HT-29 (cell line): Measurements from ENCODE around the gene ARID4A. TPM values are rescaled to one million over a fixed set of nuclear protein-coding genes. Genes with fewer than 3 reads are reported as not detected.
A peak's percentile ranks its signal among the peaks of the same experiment; 100 is the strongest.
"Not testable (repeated sequence)": the region's sequence is repeated elsewhere in the genome, so short reads cannot be mapped to it uniquely, and the experiment has no call there.

ENCODE experiments used
- DNase-seq: peaks from one replicate; pipeline ENCODE4 v3.0.0-alpha.2; 2015; ENCODE audit warnings: low spot score
- small RNA-seq: library from RNA; depleted of rRNA; stranded (forward); fragments of <200 nt; gene quantifications from one replicate; pipeline ENCODE3, GENCODE V24; 2014
- total RNA-seq: library from RNA; depleted of rRNA; stranded (reverse); fragments of >200 nt; shearing (Covaris generic); gene quantifications from 2 replicates; pipeline ENCODE4 v1.2.3, GENCODE V29; 2014; rRNA removed

Gene ARID4A
- total RNA-seq, 1 experiment from 2014 or later = 2.9 TPM

DNA sequence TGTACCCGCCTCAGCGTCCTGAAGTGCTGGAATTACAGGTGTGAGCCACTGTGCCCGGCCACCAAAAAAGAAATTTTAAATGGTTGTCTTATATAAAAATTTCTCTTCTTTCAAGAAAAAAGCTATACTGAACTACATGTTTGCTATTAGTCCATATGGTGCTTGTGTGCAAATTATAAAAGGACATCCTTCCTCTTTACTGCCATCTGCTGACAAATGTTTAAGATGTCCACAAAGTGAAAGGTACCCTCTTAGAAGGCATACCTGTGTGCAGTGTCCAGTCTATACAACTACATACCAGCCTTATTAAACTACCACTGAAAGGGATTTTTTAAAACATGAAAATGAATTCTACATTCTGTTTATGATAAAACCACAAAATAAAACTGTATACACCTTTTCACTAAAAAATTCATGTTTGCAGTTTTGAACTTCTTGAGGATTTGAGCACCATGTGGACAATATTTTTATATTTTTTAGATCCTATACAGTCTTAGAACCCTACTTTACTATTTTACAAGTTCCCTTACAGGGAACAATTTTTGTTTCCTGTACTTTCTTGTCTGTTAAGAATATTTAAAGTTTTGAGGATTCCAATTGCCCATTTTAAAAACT is 64.5 kb downstream of the ARID4A start:
- peak; percentile 40 for DNase-seq

DNA sequence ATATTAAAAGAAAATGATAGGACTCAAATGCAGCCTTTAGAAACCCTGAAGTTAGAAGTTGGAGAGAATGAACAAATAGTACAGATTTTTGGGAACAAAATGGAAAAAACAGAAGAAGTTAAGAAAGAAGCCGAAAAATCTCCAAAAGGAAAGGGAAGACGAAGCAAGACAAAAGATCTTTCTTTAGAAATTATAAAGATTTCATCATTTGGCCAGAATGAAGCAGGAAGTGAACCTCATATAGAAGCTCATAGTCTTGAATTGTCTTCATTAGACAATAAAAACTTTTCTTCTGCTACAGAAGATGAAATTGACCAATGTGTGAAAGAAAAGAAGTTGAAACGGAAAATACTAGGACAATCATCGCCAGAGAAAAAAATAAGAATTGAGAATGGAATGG is 66.0 kb downstream of the ARID4A start:
- no peak for DNase-seq

DNA sequence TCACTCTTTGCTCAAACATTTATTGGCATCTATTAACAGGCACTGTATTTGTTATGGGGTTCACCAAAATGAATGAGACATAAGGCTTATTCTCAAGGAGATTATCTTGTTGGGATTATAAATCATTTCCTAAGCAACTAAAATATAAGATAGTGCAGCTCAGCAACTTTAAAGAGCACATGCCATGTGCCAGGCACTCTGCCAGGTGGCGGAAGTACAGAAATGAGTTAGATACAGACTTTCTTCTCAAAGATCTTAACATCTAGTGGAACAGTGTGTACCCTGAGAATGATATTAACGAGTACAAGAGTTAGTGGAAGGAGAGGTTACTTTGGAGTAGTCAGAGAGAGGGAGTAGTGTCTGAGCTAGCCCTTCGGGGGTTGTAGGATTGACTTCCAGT is 68.9 kb downstream of the ARID4A start:
- DNase-seq = no peak

DNA sequence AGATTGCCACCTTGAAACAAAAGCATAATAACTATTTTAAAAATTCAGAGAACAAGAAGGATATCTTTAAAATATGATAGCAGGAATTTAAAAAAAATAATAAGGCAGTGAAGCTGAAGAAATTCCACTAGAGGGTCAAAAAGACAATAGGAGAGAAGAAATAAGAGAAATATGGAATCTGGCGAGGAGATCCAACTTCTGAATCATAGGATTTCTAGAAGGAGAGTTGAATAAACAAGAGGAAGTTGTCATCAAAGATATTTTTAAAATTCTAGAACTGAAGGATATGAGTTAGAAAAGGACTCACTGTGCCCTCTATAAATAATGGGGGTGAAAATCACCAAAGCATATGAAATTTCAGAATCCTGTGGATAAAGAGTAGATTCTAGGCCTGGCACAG is 70.6 kb downstream of the ARID4A start:
- DNase-seq = no peak

DNA sequence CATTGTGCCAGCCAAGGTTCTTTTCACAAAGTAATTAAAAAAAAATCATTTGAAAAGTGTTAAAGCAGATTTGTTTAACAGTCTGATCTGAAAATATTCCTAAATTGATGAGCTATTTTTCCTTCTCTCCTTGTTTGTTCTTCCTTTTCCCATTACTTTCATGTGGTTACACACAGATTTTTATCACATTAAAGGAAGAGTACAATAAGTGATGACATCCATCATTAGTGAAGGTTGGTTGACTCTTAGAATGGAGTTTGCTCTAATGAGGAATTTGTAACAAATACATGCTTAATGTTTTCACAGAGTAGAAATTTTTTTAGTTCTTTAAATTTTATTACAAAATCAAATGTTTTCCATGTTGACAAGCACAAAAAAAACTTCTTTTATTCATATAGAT is 78.4 kb downstream of the ARID4A start:
- no peak for DNase-seq

DNA sequence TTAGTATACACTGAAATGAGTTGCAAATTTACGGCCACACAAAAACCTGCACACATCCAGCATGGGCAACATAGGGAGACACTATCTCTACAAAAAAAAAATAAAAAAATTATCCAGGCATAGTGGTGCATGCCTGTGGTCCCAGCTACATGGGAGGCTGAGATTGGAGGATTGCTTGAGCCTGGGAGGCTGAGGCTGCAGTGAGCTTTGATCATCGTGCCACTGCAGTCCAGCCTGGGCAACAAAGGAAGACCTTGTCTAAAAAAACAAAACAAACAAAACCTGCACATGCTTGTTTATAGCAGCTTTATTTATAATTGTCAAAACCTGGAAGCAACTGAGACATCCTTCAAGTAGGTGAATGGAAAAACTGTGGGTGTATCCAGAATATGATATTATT is 92.5 kb downstream of the ARID4A start:
- no peak for DNase-seq

DNA sequence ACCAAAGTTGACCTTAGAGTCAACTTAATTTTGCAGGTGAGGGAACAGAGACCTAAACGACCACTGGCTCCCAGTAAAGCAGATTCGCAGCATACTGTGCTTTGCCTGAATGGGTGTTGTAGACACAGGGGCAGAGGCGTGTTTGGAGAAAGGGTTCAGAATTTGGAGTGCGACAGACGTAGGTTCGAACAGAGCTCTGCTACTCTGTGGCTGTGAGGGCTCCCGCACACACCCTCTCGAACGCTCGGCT is 97.1 kb downstream of the ARID4A start:
- no peak for DNase-seq

DNA sequence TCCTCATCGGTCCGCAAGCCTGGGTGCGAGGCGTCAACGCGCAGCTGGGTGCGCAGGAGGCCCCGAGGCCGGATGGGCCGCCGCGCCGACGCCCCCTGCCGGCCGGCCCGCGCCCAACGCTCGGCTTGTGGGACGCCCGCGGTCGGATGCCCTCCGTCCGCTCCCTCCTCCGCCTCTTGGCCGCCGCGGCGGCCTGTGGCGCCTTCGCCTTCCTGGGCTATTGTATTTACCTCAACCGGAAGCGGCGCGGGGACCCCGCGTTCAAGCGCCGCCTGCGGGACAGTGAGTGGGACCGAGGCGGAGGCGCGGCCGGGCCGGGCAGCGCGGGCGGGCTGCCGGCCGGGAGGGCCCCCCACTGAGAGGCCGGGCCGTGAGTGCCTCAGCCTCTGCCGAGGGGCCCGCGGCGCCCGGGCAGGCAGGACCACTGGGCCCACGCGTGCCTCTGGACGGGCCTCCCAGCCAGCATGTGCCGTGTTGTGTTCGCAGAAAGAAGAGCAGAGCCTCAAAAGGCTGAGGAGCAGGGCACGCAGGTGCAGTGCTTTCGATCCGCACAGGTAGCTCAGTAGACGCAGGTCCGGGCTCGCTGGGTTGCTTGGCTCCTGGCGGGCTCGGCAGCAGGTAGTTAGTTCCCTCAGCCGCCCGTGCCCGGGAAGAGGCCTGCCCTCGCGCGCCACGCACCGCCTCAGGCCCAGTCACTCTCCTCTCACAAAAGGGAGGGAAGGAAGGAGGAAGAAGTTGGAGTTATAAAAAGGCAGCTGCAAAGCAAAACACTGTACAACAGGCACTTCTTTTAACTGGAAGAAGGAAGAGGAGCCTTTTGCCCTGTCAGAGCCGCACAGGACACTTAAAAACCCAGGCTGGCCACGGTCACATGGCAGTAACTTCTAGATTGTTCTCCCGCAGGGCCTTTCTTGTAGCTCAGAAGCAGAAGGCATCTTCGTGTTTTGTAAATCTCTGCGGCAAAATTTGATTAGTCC is 97.7 kb downstream of the ARID4A start, which contains the start of gene TOMM20L:
Gene TOMM20L (plus strand): TSS at position 119 of the 977 bp plus-strand sequence. CDS start 28 bp downstream, at position 147.
- peak; percentile 72 for DNase-seq

DNA sequence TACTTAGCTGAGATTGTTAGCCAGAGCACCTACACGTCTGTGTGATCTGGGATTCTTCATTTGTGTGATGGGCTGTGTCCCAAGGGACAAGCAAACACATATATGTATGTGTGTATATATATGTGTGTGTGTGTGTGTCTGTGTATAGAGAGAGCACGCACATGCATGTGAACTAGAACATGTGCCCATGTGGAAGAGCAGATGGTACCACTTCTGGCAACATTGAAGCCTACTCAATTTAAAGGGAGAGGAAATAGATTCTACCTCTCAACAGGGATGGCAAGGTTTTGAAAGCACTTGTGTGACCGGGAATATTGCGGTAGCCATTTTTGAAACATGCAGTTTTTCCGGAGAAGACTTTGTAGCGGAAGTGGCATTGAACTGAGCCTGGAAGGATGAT is 98.8 kb downstream of the ARID4A start:
- no peak for DNase-seq

DNA sequence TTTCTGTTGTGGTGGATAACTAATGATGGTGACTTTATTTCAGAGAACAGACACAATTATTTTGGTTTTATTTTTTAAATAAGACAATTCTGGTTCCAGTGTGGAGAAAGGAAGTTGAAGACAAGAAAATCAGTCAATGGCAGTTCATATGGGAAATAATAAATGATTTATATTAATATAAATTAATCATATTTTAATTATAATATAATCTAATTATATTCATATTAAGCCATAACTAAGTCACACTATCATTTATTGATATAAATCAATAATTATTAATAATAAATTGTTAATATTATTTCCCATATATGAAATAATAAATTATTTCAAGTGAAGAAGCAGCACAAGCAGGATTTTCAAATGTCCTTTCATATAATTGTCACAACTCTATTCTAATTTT is 100.1 kb downstream of the ARID4A start:
- DNase-seq = no peak

DNA sequence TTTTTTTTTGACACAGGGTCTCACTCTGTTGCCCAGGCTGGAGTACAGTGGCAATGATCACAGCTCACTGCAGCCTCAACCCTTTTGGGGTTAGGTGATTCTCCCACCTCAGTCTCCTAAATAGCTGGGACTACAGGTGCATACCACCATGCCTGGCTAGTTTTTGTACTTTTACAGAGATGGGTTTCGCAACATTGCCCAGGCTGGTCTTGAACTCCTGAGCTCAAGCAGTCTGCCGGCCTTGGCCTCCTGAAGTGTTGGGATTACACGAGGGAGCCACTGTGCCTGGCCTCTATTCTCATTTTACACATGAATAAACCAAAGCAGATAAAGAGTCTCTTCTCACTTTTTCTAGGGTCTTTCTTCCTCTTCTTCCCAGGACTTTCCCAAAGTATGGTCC is 100.5 kb downstream of the ARID4A start:
- DNase-seq = no peak

DNA sequence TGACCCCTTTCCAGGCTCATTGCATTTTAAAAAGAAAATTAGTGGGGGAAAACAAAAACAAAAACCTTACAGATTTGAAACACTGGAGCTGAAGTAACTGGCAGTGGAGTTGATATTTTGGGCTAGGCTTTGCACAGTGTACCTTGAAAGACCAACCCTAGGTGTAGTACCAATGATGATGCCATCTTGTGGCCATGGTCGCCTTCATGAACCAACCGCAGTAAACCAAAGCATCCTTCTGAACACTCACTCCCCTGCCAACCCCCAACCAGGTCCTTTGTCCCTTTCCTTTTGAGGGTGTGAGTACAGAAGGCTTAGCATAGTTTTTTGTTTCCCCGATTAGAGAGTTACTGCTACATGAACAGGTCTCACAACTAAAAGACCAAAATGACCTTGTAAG is 103.2 kb downstream of the ARID4A start:
- DNase-seq = no peak

DNA sequence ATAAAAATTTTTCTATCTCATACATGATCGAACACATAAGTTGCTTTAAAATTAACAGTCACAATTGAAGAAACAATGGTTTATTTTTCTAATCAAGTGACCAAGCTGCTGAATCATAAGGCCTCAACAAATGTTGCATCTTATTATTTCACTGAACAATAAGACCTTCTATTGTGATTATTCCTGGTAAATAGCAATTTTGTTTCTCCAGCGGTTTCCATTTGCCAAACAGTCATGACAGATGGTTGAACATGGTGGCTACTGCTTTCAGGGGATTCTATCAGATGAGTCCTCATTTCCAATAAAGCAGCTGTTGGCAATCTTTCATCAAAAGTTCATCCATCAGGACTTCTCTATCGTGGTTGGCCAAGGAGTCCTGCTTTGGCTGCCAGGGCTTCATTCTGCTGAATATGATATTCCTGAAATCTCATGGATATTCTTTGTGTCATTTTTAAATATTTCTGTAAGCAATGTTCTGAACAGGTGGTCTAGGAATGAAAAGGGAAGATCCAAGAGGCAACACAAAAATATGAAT is 110.4 kb downstream of the ARID4A start:
- DNase-seq = no peak

DNA sequence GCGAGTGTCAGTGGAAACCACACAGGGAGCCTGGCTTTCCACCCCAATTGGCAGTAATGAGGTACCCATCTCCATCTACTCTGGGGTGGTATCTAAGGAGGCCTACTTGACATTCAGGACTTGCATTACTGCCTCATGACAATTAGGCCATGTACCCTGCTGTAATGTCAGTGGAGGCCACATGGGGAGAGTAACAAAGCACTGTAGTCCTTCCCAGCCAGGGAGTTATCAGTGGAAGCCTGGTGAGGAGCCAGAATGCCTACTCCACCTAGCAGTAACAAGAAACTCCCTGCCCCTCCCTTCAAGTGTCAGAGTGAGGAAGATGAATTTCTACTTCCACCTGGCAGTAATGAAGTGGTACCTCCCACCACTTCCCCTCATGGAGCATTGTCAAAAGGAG is 116.5 kb downstream of the ARID4A start:
- peak; percentile 6 for DNase-seq

DNA sequence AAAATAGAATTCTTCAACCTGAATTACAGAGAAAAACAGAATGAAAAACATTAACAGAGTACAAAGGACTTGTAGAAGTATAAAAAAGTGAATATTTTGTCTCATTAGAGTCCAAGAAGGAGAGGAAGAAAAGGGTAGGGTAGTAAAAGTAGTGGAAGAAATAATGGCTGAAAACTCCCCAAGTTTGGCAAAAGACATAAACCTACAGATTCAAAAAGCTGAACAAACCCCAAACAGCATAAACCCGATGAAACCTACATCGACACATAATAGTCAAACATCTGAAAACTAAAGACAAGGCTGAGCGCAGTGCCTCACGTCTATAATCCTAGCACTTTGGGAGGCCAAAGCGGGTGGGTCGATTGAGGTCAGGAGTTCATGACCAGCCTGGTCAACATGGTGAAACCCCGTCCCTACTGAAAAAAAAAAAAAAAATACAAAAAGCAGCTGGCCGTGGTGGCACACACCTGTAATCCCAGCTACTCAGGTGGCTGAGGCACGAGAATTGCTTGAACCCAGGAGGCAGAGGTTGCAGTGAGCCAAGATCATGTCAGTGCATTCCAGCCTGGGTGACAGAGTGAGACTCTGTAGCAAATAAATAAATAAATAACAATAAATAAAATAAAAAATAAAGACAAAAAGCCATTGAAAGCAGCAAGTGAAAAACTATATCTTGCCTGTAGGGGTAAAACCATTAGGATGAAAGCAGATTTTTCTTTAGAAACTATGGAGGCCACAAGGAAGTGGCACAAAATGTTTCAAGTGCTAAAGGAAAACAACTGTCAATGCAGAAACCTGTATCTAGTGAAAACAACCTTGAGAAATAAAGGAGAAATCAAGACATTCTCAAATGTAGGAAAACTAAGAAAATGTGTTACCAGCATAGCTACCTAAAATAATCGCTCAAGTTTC is 117.5 kb downstream of the ARID4A start:
- no peak for DNase-seq

DNA sequence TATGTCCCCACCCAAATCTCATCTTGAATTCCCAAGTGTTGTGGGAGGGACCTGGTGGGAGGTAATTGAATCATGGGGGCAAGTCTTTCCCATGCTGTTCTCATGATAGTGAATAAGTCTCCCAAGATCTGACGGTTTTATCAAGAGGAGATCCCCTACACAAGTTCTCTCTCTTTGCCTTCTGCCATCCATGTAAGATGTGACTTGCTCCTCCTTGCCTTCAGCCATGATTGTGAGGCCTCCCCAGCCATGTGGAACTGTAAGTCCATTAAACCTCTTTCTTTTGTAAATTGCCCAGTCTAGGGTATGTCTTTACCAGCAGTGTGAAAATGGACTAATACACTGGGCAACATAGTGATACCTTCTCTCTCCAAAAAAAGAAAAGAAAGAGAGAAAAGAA is 118.6 kb downstream of the ARID4A start:
- not testable (repeated sequence) for DNase-seq

Small RNAs within 50 kb of the gene (small RNA-seq; reads per million reads assigned to genes)
- gene RNU6-341P = not detected

Other genes starting within 250 kb of the ARID4A start
- not detected in 2 replicates for gene ARMH4, start 146.3 kb upstream of the ARID4A start, total RNA-seq
- 10.9 and 16.7 TPM in 2 replicates for gene ACTR10, start 98.4 kb upstream of the ARID4A start, total RNA-seq
- 104 and 112 TPM in 2 replicates for gene PSMA3, start 53.7 kb upstream of the ARID4A start, total RNA-seq
- gene TOMM20L, start 97.4 kb downstream of the ARID4A start, total RNA-seq = not detected in 2 replicates
- gene TIMM9, start 129.0 kb downstream of the ARID4A start, total RNA-seq = 9.5 and 11.8 TPM in 2 replicates
- gene KIAA0586, start 129.2 kb downstream of the ARID4A start, total RNA-seq = 5.0 TPM in 2 replicates